HS-27A (cell line): ENCODE data around the gene NR2F1-AS1.
"Not testable (repeated sequence)": the region's sequence is repeated elsewhere in the genome, so short reads cannot be mapped to it uniquely, and the experiment has no call there.

Experiments
- DNase-seq: peaks from one replicate; pipeline ENCODE4 v3.0.0-alpha.2; 2012; ENCODE audit warnings: low read depth, missing footprints

The NR2F1-AS1 gene

DNA sequence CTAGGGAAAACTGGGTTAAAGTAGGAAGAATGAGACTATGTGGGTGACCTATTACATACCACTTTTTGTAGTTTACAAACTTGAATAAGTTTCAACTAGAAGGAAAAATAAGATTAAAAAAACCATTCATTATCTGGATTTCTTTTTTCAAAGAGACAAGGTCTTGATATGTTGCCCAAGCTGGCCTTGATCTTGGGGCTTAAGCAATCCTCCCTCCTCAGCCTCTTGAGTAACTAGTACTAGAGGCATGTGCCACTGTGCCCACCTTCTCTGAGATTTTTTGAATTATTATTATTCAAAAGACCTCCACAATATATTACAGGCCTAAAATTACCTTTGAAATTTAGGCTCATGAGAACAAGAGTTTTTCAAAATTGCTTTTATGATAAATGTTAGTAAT, 63.2 kb downstream of the NR2F1-AS1 start:
- DNase-seq: no peak

DNA sequence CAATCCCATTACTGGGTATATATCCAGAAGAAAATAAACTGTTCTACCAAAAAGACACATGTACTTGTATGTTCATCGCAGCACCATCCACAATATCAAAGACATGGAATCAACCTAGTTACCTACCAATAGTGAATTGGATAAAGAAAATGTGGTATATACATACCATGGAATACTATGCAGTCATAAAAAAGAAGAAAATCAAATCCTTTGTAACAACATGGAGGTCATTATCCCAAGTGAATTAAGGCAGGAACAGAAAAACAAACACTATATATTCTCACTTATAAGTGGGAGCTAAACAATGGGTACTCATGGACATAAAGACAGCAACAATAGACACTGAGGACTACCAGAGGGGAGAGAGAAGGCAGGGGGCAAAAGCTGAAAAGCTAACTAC, 67.7 kb downstream of the NR2F1-AS1 start:
- no peak for DNase-seq

DNA sequence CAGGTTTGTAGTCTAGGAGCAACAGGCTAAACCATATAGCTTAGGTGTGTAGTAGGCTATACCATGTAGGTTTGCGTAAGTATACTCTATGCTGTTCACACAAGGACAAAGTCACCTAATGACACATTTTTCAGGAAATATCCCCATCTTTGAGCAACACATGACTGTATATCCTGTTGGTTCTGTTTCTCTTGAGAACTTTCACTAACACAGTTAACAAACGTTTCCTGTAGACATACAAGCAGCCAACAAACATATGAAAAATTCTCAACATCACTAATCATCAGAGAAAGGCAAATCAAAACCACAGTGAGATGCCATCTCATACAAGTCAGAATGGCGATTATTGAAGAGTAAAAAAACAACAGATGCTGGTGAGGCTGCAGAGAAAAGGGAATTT, 68.2 kb downstream of the NR2F1-AS1 start:
- peak; percentile 11 for DNase-seq

DNA sequence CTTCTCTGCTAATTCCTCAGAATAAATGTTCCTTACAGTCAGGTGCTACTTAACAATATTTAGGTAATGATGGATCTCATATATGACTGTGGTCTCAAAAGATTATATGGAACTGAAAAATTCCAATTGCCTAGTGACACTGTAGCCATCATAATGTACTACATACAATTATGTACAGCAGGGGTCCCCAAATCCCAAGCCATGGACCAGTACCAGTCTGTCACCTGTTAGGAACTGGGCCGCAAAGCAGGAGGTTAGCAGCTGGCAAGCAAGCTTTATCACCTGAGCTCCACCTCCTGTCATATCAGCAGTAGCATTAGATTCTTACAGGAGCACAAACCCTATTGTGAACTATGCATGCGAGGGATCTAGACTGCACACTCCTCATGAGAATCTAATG, 69.6 kb downstream of the NR2F1-AS1 start:
- no peak for DNase-seq

DNA sequence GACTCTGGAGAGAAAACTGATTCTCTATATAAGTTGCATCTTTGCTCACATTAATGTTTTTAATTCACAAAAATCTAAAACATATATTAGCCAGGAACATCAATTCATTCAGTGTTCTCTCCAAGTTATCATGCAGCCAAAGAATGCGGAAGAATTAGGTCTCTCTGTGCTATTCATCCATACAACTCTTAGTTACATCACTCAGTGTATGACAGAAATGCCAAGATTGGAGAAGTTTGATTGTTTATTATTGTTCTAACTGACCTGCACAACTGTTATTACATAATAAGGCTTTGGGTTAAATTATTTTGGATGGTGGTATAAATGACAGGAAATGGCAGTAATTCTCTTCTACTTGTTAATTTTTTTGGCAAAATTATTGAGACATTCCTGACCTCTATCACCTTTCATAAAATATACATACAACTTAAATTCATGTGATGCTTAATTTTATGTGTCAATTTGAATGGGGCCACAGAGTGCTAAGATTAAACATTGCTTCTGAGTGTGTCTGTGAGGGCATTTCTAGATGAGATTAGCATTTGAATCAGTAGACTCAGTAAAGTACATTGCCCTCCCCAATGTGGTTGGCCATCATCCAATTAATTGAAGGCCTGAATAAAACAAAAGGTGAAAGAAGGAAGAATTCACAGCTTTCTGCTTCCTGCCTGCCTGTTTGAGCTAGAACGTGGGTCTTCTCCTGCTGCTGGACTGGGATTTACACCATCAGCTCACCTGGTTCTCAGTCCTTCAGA, 70.2 kb downstream of the NR2F1-AS1 start:
- no peak for DNase-seq

DNA sequence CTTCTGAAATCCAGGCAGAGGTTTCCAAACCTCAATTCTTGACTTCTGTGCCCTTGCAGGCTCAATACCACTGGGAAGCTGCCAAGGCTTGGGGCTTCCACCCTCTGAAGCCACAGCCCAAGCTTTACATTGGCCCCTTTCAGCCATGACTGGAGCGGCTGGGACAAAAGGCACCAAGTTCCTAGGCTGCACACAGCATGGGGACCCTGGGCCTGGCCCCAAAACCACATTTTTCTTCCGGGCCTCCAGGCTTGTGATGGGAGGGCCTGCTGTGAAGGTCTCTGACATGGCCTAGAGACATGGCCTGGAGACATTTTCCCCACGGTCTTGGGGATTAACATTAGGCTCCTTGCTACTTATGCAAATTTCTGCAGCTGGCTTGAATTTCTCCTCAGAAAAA, 75.5 kb downstream of the NR2F1-AS1 start:
- not testable (repeated sequence) for DNase-seq

DNA sequence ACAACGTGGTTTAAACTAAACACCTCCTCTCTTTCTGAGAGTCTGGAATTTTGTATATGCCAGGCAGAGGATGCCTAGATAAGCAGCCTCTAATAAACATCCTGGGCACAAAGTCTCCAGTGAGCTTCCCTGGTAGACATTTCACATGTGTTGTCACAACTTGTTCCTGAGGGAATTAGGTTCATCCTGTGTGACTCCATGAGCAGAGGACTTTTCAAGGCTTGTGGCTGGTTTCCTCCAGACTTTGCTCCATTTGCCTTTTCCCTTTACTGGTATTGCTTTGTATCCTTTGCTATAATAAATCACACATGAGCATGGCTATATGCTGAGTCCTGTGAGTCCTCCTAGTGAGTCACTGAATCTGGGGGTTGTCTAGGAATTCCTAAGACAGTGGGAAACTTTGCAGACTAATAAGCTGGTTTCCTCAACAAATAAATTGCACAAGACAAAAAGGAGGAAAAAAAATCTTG, 77.4 kb downstream of the NR2F1-AS1 start:
- DNase-seq: peak; percentile 31

DNA sequence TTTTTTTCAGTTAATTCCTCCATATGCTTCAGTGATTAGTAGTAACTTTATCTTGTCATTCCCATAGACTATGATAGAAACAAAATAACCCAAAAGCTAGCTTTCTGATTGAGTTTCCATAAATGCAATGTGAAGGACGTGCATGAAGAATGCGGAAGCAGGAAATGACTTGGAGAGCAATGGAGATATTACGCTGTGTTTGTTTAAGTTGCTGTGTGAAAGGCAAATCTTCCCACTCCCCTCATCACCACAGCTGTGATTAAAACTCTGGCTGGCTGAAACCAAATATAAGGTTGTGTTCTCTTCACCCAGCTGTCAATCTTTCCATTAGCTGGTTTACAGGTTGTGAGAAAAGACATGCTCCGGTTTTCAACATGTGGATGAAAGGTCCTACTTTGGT, 83.9 kb downstream of the NR2F1-AS1 start:
- DNase-seq: no peak

DNA sequence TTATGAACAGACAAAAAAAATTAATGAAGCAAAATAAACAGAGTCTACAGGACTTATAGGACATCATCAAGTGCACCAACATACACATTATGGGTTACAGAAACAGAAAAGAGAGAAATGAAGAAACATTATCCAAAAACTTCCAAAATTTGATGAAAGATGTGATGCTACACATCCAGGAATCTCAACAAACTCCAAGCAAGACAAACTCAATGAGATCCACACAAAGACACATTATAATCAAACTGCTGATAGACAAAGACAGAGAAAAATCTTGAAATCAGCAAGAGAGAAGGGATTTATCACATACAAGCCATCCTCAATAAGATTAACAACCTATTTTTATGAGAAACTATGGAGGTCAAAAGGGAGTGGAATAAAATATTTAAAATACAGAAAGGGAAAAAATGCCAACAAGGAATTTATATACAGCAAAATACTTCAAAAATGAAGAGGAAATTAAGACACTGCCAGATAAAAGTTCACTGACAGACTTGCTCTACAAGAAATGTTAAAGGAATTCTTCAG, 101.0 kb downstream of the NR2F1-AS1 start:
- no peak for DNase-seq

DNA sequence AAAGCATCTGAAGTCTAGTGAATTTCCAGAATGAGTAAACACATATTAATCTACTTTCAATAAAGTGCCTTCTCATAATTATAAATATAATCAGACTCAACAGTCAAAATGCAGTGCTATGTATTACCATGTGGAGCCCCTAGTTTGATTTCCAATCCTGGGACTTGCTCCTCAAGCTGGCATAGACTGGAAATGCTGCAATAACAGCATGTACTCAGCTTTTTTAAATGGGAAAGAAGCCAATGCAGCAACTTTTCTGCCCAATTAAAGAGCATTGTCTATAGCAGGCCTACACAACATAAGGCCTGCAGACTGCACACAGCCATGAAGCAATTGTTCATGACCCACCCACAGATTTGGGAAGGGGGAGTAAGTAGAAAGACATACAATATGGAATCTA, 103.2 kb downstream of the NR2F1-AS1 start:
- no peak for DNase-seq

DNA sequence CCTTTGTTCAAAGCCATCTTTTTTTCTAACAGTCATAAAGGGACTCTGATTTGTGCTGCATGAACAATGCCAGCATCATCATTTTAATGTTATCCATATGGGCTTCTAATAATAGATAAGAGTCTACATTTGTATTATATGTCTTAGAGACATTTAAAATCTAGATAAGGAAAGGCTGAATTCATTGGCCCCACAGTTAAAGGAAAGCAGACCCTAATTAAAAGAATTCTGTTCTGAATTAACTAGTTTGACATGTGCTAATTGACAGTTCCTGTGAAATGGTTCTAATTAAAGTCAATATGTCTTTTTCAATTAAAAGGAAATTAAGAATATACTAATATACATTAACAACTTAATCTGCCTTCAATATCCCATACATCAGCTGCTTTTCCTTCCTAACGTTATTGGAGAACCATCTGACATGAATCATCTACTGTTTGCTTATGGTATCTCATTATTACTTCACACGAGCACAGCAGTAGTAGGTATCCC, 104.7 kb downstream of the NR2F1-AS1 start:
- no peak for DNase-seq

DNA sequence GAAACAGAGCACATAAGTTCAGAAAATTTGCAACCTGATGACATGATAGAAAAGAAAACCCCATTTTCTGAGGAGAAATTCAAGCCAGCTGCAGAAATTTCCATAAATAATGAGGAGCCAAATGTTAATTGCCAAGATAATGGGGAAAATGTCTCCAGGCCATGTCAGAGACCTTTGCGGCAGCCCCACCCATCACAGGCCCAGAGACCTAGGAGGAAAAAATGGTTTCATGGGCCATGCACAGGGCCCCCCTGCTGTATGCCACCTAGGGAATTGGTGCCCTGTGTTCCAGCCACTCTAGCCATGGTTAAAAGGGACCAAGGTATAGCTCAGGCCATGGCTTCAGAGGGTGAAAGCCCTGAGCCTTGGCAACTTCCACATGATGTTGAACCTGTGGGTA, 118.1 kb downstream of the NR2F1-AS1 start:
- no peak for DNase-seq

DNA sequence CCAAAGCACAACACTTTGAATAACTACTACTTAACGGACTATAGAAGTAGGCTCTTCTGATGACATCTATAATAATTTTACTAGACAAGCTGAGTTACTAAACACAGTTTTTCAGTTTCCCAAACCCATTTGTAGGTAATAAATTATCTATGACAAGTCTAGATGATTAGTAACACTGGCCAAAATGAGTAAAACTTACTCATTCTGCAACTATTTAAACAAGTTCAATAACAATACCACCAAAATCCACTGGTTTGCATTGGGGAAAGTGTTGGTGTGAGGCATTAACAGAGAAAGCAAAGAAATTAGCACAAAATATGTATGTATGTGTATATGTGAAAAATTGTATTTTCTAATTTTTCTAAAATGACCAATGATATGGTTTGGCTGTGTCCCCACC, 119.3 kb downstream of the NR2F1-AS1 start:
- DNase-seq: peak; percentile 0

DNA sequence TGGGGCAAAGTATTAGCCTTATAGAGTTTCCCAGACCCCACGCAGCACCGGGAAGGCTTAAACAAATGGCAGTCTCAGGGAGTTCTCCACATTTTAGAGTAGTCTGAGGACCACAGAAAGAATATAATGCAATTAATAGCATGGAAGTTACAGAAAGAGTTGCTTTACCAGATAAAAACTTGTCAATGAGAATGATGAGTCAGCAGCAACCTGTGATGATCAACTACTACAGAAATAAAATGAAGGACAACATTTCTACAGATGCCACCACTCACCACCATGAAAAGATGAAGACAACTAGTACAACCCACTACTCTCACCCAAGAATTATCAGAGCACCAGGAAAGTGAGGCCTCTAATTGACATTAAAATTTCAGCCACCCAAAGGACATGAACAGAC, 120.7 kb downstream of the NR2F1-AS1 start:
- no peak for DNase-seq

DNA sequence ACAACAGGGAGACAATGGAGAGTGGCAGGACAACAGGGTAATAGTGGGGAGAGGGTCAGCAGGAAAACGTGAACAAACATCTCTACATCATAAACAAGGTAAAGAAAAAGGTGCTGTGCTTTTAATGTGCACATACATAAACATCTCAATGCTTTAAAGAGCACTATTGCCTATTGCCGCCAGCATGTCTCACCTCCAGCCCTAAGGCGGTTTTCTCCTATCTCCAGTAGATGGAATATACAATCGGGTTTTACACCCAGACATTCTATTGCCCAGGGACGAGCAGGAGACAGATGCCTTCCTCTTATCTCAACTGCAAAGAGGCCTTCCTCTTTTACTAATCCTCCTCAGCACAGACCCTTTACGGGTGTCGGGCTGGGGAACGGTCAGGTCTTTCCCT, 124.2 kb downstream of the NR2F1-AS1 start:
- DNase-seq: not testable (repeated sequence)

DNA sequence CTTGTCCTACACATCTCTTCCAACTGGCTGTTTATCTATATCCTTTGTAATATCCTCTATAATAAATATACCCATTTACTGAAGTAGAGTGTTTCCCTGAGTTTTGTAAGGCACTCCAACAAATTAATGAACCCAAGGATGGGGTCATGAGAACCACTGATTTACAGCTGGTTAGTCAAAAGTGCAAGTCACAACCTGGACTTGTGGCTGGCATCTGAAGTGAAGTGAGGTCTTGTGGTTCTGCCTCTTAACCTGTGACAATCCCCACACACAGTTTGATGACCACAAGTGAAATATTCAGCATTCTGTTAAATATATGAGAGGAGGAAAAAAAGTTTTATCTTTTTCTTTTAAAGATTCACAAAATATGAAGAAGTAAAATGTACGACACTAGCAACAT, 126.1 kb downstream of the NR2F1-AS1 start:
- no peak for DNase-seq

DNA sequence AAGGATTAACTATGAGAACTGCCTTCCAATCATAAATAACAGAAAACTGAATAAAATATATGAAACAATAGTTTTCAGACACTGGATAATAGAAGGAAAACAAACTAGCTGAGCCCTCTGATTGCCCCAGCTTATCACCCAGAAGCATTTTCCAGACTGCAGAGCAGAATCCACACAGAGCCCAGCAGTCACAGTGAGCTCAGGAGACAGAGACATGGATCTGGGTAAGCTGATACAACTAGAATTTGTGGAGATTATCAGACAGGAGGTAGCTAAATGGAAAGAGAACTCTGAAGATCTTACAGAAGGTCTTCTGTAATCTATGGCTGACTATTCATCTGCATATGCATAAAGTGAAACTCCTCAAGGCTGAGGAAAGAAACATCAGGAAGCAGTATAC, 128.8 kb downstream of the NR2F1-AS1 start:
- DNase-seq: no peak

DNA sequence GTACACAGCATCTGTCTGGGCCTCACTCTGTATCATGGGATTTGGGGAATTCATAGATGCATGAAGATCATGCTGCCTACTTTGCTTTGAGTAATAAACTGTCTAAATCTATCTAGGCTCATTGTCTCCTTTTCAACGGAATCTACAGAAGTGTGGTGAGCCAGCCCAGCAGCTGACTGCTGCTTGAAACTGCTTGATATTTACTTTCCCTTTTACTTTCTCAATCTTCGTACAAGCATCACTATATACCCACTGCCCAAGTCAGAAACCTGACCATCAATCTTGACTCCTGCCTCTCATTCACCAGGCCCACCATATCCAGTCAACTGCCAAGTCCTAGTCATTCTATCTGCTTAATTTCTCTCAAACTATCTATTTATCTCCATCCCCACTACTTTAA, 142.9 kb downstream of the NR2F1-AS1 start:
- no peak for DNase-seq

DNA sequence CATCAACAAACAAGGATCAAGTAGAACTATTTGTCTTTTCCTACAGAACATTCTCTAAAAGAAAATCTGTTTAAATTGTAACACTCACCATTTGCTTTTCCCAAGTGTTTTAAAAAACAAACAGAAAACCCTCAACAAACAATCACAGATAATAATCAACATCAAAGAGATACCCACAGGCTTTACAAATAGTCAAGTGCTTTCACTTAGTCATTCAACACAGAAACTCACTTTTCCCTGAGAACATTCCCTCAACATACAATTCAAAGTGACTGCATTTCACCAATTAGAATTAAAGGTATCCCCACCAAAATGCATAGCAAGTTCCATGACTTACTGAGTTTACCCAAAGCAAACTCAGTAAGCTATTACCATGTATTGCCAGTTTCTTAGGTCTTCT, 144.9 kb downstream of the NR2F1-AS1 start:
- DNase-seq: no peak

DNA sequence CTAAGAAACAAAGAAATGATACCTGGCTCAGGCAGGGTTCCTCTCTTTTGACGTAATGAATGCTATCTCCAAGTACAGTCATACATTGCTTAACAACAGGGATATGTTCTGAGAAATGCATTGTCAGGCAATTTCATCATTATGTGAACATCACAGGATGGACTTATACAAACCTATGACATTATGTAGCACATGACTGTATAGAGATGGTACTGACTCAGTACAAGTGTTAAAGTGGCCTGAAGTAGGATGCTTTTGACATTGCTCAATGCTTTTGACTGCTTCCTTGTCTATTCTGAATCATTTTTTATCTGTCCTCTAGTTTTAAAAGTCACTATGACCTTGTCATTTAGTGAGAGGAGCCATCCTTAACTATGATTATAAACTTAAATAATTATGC, 147.6 kb downstream of the NR2F1-AS1 start:
- DNase-seq: no peak

DNA sequence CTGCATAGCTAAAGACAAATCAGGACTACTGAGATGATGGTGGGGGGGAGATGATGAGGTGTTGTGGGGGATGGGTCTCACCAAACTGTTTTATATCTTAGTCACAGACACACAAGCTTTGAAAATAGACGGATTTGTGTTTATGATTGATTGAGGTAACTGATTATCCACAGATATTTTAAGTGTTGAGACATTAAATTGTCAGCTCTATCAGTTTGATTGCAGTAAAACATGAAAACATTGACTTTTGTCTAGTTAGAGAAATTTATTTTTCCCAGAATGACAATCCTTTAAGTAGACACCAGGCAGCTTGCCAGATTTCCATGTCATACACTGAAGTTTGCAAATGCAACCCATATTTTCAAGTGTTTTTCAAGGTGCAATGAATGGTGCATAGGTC, 149.8 kb downstream of the NR2F1-AS1 start:
- DNase-seq: no peak

DNA sequence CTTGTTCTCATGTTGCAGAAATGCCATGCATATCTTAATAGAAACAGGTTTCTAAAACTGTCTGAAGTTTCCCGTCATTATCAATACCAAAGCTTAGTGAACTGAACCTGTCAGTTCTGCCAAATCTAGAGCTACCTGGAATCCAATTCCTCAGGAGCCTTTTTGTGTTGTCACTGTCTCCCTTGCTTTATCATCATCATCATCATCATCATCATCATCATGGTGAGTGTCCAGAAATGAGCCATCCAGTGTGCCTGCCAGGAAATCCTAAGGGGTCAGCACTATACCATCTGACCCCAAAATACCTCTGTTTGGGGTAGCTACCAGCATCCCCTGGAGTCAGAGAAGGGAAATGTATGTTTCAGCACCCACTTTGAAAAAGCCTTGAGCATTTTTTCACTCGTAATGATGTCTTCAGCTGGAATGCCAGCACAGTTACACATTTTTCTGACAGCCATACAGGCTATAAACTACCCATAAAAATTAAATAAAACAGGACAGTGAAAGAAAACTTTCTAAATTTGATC, 150.3 kb downstream of the NR2F1-AS1 start:
- no peak for DNase-seq

DNA sequence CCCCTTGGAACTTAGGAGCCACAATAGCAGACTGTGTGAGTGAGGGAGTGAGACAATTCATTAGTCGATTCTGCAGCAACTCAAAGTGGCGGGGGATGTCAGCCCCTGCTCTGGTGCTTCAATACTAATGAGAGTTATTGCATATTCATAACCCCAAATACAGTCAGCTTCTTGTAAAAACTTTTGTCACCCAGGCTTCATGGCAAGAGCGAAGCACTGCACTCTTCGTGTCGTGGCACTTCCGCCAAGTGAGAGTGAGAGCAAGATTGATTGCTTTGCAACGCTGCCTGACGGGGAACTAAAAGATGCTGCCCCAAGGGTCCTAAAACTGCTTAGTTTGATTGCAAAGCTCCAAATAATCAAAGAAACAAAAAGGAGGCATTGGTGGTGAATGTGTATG, 150.9 kb downstream of the NR2F1-AS1 start:
- DNase-seq: no peak

DNA sequence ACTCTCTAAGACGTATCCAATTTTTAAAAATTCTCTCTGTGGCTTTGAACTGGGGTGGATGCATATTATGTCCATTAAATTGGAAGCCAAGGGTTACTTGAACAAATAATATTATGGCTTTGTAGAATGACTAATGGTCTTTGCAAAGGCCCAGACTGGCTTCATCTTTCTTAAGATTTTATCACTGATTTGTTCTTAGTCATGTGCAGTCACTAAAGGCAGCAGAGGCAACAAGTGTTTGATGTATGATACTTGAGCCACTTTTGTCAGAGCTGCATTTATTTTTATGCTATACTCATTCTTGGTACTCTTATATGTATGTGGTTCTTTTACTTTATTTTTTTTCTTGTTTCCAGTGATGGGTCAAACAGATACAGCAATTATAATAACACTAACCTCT, 152.2 kb downstream of the NR2F1-AS1 start:
- DNase-seq: peak; percentile 4
